M059J (cell line): ENCODE data around the gene ZNF771. TPM values are rescaled to one million over a fixed set of nuclear protein-coding genes. Genes with fewer than 3 reads are reported as not detected.

Experiments
- DNase-seq: peaks from one replicate; pipeline ENCODE4 v3.0.0-alpha.2; 2012; ENCODE audit warnings: low read depth
- total RNA-seq: library from RNA; depleted of rRNA; stranded (reverse); fragments of >200 nt; shearing (Covaris generic); gene quantifications from 2 replicates; pipeline ENCODE4 v1.2.3, GENCODE V29; 2014; rRNA removed

ZNF771 gene
- total RNA-seq, 1 experiment from 2014 or later, result 21.8 TPM

GRCh38 chr16:30464078-30464477 lies 56.7 kb downstream of the ZNF771 start:
- no peak for DNase-seq

Other genes starting within 250 kb of the ZNF771 start
- gene CORO1A, start 224.0 kb upstream of the ZNF771 start, total RNA-seq, result 7.6 and 8.0 TPM in 2 replicates
- 397 and 526 TPM in 2 replicates for gene BOLA2B, start 213.9 kb upstream of the ZNF771 start, total RNA-seq
- gene SLX1A, start 213.7 kb upstream of the ZNF771 start, total RNA-seq, result 46.2 and 48.2 TPM in 2 replicates
- gene SULT1A3, start 208.4 kb upstream of the ZNF771 start, total RNA-seq, result 1.5 and 2.6 TPM in 2 replicates
- gene NPIPB13, start 159.1 kb upstream of the ZNF771 start, total RNA-seq, result 0.42 and 0.71 TPM in 2 replicates
- gene CD2BP2, start 52.3 kb upstream of the ZNF771 start, total RNA-seq, result 34.8 and 64.7 TPM in 2 replicates
- gene TBC1D10B, start 37.1 kb upstream of the ZNF771 start, total RNA-seq, result 25.6 and 45.1 TPM in 2 replicates
- not detected in 2 replicates for gene MYL11, start 32.8 kb upstream of the ZNF771 start, total RNA-seq
- 0.17 TPM in 1 of 2 replicates, not detected in the other for gene SEPTIN1, start 25.0 kb upstream of the ZNF771 start, total RNA-seq
- gene ZNF48, start 12.2 kb upstream of the ZNF771 start, total RNA-seq, result 5.9 and 10.6 TPM in 2 replicates
- 32.2 and 42.9 TPM in 2 replicates for gene DCTPP1, start 22.4 kb downstream of the ZNF771 start, total RNA-seq
- gene SEPHS2, start 38.3 kb downstream of the ZNF771 start, total RNA-seq, result 5.9 and 11.3 TPM in 2 replicates
- gene ITGAL, start 65.1 kb downstream of the ZNF771 start, total RNA-seq, result not detected in 2 replicates
- gene ZNF768, start 119.0 kb downstream of the ZNF771 start, total RNA-seq, result 30.8 and 49.9 TPM in 2 replicates
- 3.1 and 7.5 TPM in 2 replicates for gene ZNF747, start 127.3 kb downstream of the ZNF771 start, total RNA-seq
- 3.8 and 9.4 TPM in 2 replicates for gene ZNF764, start 150.8 kb downstream of the ZNF771 start, total RNA-seq
- gene ZNF688, start 164.1 kb downstream of the ZNF771 start, total RNA-seq, result 7.6 and 10.5 TPM in 2 replicates
- gene ZNF785, start 178.1 kb downstream of the ZNF771 start, total RNA-seq, result 4.0 and 6.3 TPM in 2 replicates
- 9.9 and 12.7 TPM in 2 replicates for gene ZNF689, start 202.8 kb downstream of the ZNF771 start, total RNA-seq
- gene PRR14, start 243.4 kb downstream of the ZNF771 start, total RNA-seq, result 6.1 and 14.1 TPM in 2 replicates